Dermis microvascular lymphatic vessel endothelial cell (primary cell): Measurements from ENCODE around the gene TPM1. TPM values are rescaled to one million over a fixed set of nuclear protein-coding genes. Genes with fewer than 3 reads are reported as not detected.

Experiments used
- DNase-seq, 2 donors: peaks; one replicate each; pipeline versions ENCODE4 v3.0.0 to v3.0.0-alpha.2; 2010; ENCODE audit warnings: low read depth in 2 of 2
- total RNA-seq: library from RNA; depleted of rRNA; stranded (reverse); fragments of >200 nt; gene quantifications from 2 replicates; pipeline ENCODE4 v1.2.1, GENCODE V29; 2014

Gene TPM1
- total RNA-seq, 1 donor from 2014 or later = 165 TPM

GRCh38 chr15:63054985-63055384 lies 12.4 kb downstream of the TPM1 start:
- DNase-seq = no peak

GRCh38 chr15:63056829-63057228 lies 14.3 kb downstream of the TPM1 start:
- no peak for DNase-seq

DNA sequence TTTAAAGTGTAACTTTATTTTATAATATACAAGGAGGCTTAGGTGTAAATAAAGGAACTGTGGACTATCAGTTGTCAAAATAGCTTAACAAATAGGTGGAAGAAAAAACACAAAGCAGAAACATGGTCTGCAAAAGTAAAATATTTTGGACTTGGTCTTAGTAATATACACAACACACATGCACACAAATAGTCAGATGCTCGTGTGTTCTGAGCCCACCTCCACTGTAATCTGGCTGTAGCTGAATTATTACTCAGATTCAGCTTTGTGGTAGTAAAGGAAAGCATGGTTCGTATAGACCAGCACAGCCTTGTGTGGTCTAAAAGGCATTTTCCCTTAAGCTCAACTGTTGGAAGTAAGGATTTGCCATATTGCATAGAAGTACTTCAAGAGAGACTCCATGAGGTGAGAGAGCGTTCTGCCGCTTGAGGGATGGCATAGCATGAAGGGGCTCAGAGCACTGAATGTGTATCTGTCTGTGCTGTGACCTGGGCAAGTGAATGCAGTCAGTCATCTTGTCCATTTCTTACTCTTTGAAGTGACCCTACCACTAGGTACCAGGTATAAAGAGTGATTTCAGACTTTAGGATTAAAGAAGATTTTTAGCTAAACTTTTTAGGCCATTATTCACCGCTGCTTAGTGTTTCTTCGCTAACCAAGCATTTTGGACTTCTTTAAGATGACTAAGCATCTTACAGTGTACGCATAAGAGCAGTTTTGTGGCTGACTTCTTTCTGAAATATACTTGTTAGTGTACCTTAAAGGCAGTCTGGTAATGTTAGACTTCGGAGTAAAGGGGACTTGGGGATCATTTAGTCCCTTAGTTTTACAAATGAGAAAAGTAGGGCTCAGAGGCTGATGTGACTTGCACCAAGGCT lies 15.2 kb downstream of the TPM1 start:
- DNase-seq = no peak

GRCh38 chr15:63059075-63059474 lies 16.5 kb downstream of the TPM1 start:
- no peak for DNase-seq

DNA sequence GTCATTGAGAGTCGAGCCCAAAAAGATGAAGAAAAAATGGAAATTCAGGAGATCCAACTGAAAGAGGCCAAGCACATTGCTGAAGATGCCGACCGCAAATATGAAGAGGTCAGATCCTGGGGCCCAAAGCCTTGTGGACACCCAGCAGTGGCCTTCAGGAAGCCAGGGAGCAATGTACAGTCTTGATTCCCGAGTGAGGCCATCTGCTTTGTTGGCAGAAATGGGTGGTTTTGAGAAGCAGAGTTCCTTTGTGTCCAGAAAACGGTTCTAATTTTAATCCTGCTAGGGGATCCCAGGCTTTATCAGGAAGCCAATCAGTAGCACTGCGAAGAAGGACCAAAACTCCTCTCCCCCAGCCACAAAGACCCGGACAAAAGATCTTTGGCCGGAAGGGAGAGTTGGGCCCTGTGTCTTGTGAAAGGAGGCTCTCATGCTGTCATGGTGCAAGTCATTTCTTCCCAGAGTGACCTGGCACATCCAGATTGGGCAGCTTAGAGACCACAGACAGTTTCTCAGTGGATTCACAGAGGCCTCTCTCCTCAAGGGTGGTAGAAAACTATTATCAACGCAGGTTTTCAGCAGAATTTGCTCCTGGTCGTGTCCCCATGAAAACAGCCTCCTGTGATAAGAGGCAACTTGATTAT lies 17.1 kb downstream of the TPM1 start:
- no peak for DNase-seq

DNA sequence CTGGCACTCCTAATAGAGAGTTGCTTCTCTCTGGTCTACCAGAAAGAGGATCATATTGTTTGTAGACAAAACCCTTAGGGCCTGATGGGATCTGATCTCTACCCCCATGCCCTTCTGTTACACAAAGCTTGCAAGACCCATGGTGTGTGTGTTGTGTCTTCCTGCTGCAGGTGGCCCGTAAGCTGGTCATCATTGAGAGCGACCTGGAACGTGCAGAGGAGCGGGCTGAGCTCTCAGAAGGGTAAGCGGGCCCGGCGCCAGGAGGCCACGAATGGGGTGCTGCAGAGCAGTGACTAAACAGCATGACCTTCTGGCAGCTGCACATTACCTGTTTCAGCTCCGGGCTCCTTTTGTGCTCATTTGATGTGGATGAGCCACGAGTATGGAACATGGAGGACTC lies 18.2 kb downstream of the TPM1 start:
- no peak for DNase-seq

- DNase-seq = no peak
Measured at GRCh38 chr15:63061975-63062374, 19.4 kb downstream of the TPM1 start.

GRCh38 chr15:63063164-63063756 lies 20.7 kb downstream of the TPM1 start:
- no peak for DNase-seq

GRCh38 chr15:63063877-63064409 lies 21.4 kb downstream of the TPM1 start:
- no peak for DNase-seq

- no peak for DNase-seq
Measured at GRCh38 chr15:63065262-63066221, 23.0 kb downstream of the TPM1 start.

- no peak for DNase-seq
Measured at GRCh38 chr15:63066272-63066671, 23.7 kb downstream of the TPM1 start.

DNA sequence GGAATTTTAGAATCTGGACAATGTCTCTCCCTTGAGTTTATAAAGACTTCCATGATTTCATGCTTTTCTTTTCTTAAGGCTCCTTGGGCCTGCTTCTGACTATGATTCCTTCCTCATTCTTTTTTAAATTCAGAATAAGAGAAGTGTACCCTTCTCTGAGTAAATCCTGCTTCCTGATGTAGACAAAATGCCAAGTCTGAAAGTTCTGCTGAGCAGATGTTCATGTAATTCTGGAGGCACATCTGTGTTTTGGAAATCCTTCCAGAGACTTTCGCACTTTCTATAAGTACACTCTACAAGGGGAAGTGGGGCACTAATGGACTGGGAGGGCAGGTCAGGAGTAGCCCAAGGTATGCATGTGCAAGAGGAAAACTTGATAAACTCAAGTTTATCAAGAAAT lies 24.8 kb downstream of the TPM1 start:
- DNase-seq = no peak

GRCh38 chr15:63067976-63068743 lies 25.6 kb downstream of the TPM1 start:
- no peak for DNase-seq

GRCh38 chr15:63069616-63070090 lies 27.1 kb downstream of the TPM1 start:
- DNase-seq = no peak

GRCh38 chr15:63070681-63071129 lies 28.2 kb downstream of the TPM1 start:
- no peak for DNase-seq

GRCh38 chr15:63071288-63071909 lies 28.9 kb downstream of the TPM1 start:
- no peak for DNase-seq

GRCh38 chr15:63072023-63072650 lies 29.6 kb downstream of the TPM1 start:
- DNase-seq = no peak

- DNase-seq = no peak
Measured at GRCh38 chr15:63072809-63073277, 30.3 kb downstream of the TPM1 start.
